ENCODE results near the gene MICAL1. TPM values are rescaled to one million over a fixed set of nuclear protein-coding genes. Genes with fewer than 3 reads are reported as not detected.

Gene MICAL1
- total RNA-seq (2014; rRNA removed): 147 and 151 TPM in 2 replicates
- polyA plus RNA-seq (2012): 76.0 TPM

GRCh38 chr6:109455437-109456110 is at the start of gene MICAL1:
TSS of gene MICAL1 (minus strand) at chr6:109455772. CDS start at chr6:109454196, 1,576 bp downstream.
- DNase-seq (ENCODE audit: low read depth): peak; percentile 79

- DNase-seq (ENCODE audit: low read depth): peak; percentile 76
These were observed 48.0 kb upstream of the MICAL1 start for GRCh38 chr6:109503327-109504224.

- no peak for DNase-seq (ENCODE audit: low read depth)
These were observed 43.4 kb upstream of the MICAL1 start for GRCh38 chr6:109498936-109499335.

- DNase-seq (ENCODE audit: low read depth): no peak
These were observed 42.5 kb upstream of the MICAL1 start for GRCh38 chr6:109498052-109498451.

GRCh38 chr6:109496036-109496772 is 40.6 kb upstream of the MICAL1 start:
- DNase-seq (ENCODE audit: low read depth): no peak

- no peak for DNase-seq (ENCODE audit: low read depth)
These were observed 38.3 kb upstream of the MICAL1 start for GRCh38 chr6:109493865-109494264.

- peak; percentile 47 for DNase-seq (ENCODE audit: low read depth)
These were observed 35.8 kb upstream of the MICAL1 start for GRCh38 chr6:109491207-109491938.

GRCh38 chr6:109490713-109491112 is 35.1 kb upstream of the MICAL1 start:
- DNase-seq (ENCODE audit: low read depth): no peak

- DNase-seq (ENCODE audit: low read depth): no peak
These were observed 32.4 kb upstream of the MICAL1 start for GRCh38 chr6:109488001-109488400.

GRCh38 chr6:109486068-109486467 is 30.5 kb upstream of the MICAL1 start:
- DNase-seq (ENCODE audit: low read depth): peak; percentile 19

GRCh38 chr6:109485266-109485935 is 29.8 kb upstream of the MICAL1 start:
- DNase-seq (ENCODE audit: low read depth): no peak

- DNase-seq (ENCODE audit: low read depth): peak; percentile 75
These were observed 28.6 kb upstream of the MICAL1 start for GRCh38 chr6:109484122-109484521.

GRCh38 chr6:109483735-109484057 is 28.1 kb upstream of the MICAL1 start:
- DNase-seq (ENCODE audit: low read depth): no peak

GRCh38 chr6:109482905-109483734 is 27.5 kb upstream of the MICAL1 start, which contains the start of gene ZBTB24:
TSS of gene ZBTB24 (minus strand) at chr6:109483219. CDS start at chr6:109482026, 1,193 bp downstream.
- peak; percentile 86 for DNase-seq (ENCODE audit: low read depth)

- DNase-seq (ENCODE audit: low read depth): no peak
These were observed 25.5 kb upstream of the MICAL1 start for GRCh38 chr6:109480993-109481480.

GRCh38 chr6:109478841-109479624 is 23.5 kb upstream of the MICAL1 start:
- DNase-seq (ENCODE audit: low read depth): no peak

GRCh38 chr6:109478222-109478805 is 22.7 kb upstream of the MICAL1 start:
- no peak for DNase-seq (ENCODE audit: low read depth)

- no peak for DNase-seq (ENCODE audit: low read depth)
These were observed 22.2 kb upstream of the MICAL1 start for GRCh38 chr6:109477725-109478124.

All from LHCN-M2 (cell line).